Activated T-cell treated with anti-CD3 and anti-CD28 coated beads, Interleukin-2, amount 50 U/mL, for 24 hours (primary cell): ENCODE data around the gene RNF224.
A peak's percentile ranks its signal among the peaks of the same experiment; 100 is the strongest.

ENCODE experiments used
- DNase-seq: peaks from one replicate; pipeline ENCODE4 v3.0.0-alpha.2; 2020
- H3K27ac Mint-ChIP-seq: 2 replicates; pipeline ENCODE4 v1.8.0; 2020; ENCODE audit warnings: mild to moderate bottlenecking, mixed read lengths
- H3K27me3 Mint-ChIP-seq: 2 replicates; pipeline ENCODE4 v1.8.0; 2020; ENCODE audit warnings: mixed read lengths
- H3K36me3 Mint-ChIP-seq: 2 replicates; pipeline ENCODE4 v1.8.0; 2020; ENCODE audit warnings: low read depth, mixed read lengths
- H3K4me1 Mint-ChIP-seq: 2 replicates; pipeline ENCODE4 v1.8.0; 2020; ENCODE audit warnings: low read depth, mixed read lengths
- H3K4me3 Mint-ChIP-seq: 2 replicates; pipeline ENCODE4 v1.8.0; 2020; ENCODE audit warnings: mild to moderate bottlenecking, moderate library complexity, mixed read lengths
- H3K9me3 Mint-ChIP-seq: 2 replicates; pipeline ENCODE4 v1.8.0; 2020; ENCODE audit warnings: mixed read lengths

RNF224 gene

GRCh38 chr9:137269231-137269772, 42.0 kb downstream of the RNF224 start:
- Mint-ChIP-seq H3K36me3 (peaks cover 78% of the 10 kb centered on the region), H3K27ac (no peak overlapping the region), H3K27me3 (no peaks in the 10 kb centered on the region), H3K4me1 (peaks cover 10% of the 10 kb centered on the region), H3K4me3 (no peak overlapping the region), H3K9me3 (no peaks in the 10 kb centered on the region)
- DNase-seq: no peak

GRCh38 chr9:137270929-137271695, 43.8 kb downstream of the RNF224 start:
- Mint-ChIP-seq H3K4me1 (peaks cover 11% of the 10 kb centered on the region), H3K36me3 (peaks cover 66% of the 10 kb centered on the region), H3K9me3 (no peaks in the 10 kb centered on the region), H3K27me3 (no peaks in the 10 kb centered on the region), H3K27ac (peak overlapping the region; percentile 4), H3K4me3 (no peak overlapping the region)
- DNase-seq: peak; percentile 45

DNA sequence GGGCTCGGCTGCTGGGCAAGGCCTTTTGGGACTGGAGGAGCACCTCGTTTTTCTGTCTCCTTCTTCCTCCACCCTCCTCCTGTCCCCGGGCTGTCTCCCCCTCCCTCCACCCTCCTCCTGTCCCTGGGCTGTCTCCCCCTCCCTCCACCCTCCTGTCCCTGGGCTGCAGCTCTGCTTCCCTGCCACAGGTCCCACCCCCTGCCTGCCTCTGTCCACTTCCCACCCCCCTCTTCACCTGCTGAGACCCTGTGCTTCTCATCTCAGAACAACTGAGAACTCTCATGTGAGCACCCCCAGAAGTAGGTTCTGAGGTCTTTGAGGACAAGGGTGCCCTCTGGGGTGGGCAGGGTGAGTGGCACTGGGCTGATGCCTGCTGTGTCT, 44.4 kb downstream of the RNF224 start:
- Mint-ChIP-seq H3K4me1 (peaks cover 13% of the 10 kb centered on the region), H3K4me3 (no peak overlapping the region), H3K9me3 (no peaks in the 10 kb centered on the region), H3K36me3 (peaks cover 63% of the 10 kb centered on the region), H3K27me3 (no peaks in the 10 kb centered on the region), H3K27ac (peak overlapping the region; percentile 6)
- DNase-seq: no peak

DNA sequence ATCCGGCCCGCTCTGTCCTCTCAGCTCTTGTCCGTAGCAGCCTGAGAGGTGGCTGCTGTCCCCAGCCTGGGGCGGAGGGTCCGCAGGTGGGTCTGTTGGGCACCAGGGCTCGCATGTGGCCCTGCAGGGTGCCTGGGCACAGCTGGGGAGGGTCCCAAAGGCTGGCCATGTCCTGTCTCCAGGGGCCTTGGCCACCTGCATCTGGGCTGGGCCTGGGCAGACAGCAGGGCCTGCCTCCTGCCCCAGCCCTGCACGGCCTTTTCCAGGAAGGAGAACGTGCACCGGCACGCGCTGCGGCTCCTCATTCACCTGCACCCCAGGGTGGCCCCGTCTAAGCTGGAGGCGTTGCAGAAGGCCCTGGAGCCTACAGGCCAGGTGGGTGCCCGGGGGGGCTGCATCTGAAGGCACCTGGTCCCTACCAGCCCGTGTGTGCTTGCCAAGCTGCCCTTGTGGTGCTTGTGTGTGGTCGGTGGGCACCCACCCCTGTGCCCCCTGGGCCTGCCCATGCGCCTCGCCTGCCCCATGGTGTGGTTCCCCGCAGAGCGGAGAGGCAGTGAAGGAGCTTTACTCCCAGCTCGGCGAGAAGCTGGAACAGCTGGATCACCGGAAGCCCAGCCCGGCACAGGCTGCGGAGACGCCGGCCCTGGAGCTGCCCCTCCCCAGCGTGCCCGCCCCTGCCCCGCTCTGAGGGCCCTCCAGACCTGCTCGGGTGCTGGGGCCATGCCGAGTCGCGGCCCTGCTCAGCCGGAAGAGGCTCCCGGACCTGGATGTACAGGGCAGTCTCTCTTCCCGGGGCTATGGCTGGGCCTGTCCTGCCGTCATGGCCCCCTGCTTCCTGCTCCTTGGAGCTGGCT, 45.2 kb downstream of the RNF224 start:
- H3K4me3 Mint-ChIP-seq: no peak overlapping the region
- H3K4me1 Mint-ChIP-seq: peaks cover 21% of the 10 kb centered on the region
- H3K27me3 Mint-ChIP-seq: no peaks in the 10 kb centered on the region
- H3K36me3 Mint-ChIP-seq: peaks cover 55% of the 10 kb centered on the region
- DNase-seq: no peak
- peak overlapping the region; percentile 6 for H3K27ac Mint-ChIP-seq
- H3K9me3 Mint-ChIP-seq: no peaks in the 10 kb centered on the region

GRCh38 chr9:137273095-137273490, 45.8 kb downstream of the RNF224 start:
- no peak overlapping the region for H3K4me3 Mint-ChIP-seq
- no peaks in the 10 kb centered on the region for H3K9me3 Mint-ChIP-seq
- H3K27me3 Mint-ChIP-seq: peaks cover 2% of the 10 kb centered on the region
- peaks cover 49% of the 10 kb centered on the region for H3K36me3 Mint-ChIP-seq
- DNase-seq: no peak
- H3K4me1 Mint-ChIP-seq: peaks cover 24% of the 10 kb centered on the region
- no peak overlapping the region for H3K27ac Mint-ChIP-seq

- H3K27ac Mint-ChIP-seq: no peak overlapping the region
Observed at GRCh38 chr9:137273611-137274320, 46.5 kb downstream of the RNF224 start.

GRCh38 chr9:137275203-137275587, 47.9 kb downstream of the RNF224 start:
- no peak overlapping the region for H3K27ac Mint-ChIP-seq

More at GRCh38 chr9:137273611-137274320, 46.5 kb downstream of the RNF224 start:
- no peak for DNase-seq
- no peaks in the 10 kb centered on the region for H3K9me3 Mint-ChIP-seq
- H3K27me3 Mint-ChIP-seq: peaks cover 2% of the 10 kb centered on the region
- H3K4me1 Mint-ChIP-seq: peaks cover 24% of the 10 kb centered on the region
- H3K4me3 Mint-ChIP-seq: no peak overlapping the region
- H3K36me3 Mint-ChIP-seq: peaks cover 42% of the 10 kb centered on the region

GRCh38 chr9:137275588-137276472, 48.5 kb downstream of the RNF224 start:
- H3K4me1 Mint-ChIP-seq: peaks cover 21% of the 10 kb centered on the region
- H3K36me3 Mint-ChIP-seq: peaks cover 26% of the 10 kb centered on the region
- no peak overlapping the region for H3K4me3 Mint-ChIP-seq
- DNase-seq: no peak
- no peaks in the 10 kb centered on the region for H3K9me3 Mint-ChIP-seq
- H3K27me3 Mint-ChIP-seq: peaks cover 9% of the 10 kb centered on the region
- no peak overlapping the region for H3K27ac Mint-ChIP-seq

More at GRCh38 chr9:137275203-137275587, 47.9 kb downstream of the RNF224 start:
- no peak overlapping the region for H3K4me3 Mint-ChIP-seq
- no peaks in the 10 kb centered on the region for H3K9me3 Mint-ChIP-seq
- peaks cover 8% of the 10 kb centered on the region for H3K27me3 Mint-ChIP-seq
- H3K36me3 Mint-ChIP-seq: peaks cover 28% of the 10 kb centered on the region
- peaks cover 22% of the 10 kb centered on the region for H3K4me1 Mint-ChIP-seq
- DNase-seq: no peak

GRCh38 chr9:137276473-137277328, 49.4 kb downstream of the RNF224 start:
- DNase-seq: no peak
- Mint-ChIP-seq H3K4me3 (peak overlapping the region; percentile 81), H3K9me3 (no peaks in the 10 kb centered on the region), H3K27ac (peak overlapping the region; percentile 55), H3K27me3 (peaks cover 9% of the 10 kb centered on the region), H3K4me1 (peaks cover 14% of the 10 kb centered on the region), H3K36me3 (peaks cover 18% of the 10 kb centered on the region)

- Mint-ChIP-seq H3K9me3 (no peaks in the 10 kb centered on the region), H3K36me3 (peaks cover 14% of the 10 kb centered on the region), H3K4me1 (peaks cover 14% of the 10 kb centered on the region), H3K4me3 (peak within 1 kb of the TSS; percentile 81), H3K27ac (peak within 1 kb of the TSS; percentile 55), H3K27me3 (peaks cover 10% of the 10 kb centered on the region)
- no peak for DNase-seq
Observed at GRCh38 chr9:137277329-137278041, 50.2 kb downstream of the RNF224 start, which contains the start of gene TOR4A. TOR4A (plus strand) TSS chr9:137277726; CDS start chr9:137278690, 964 bp downstream.

- Mint-ChIP-seq H3K27me3 (peaks cover 16% of the 10 kb centered on the region), H3K4me3 (peak overlapping the region; percentile 81), H3K9me3 (no peaks in the 10 kb centered on the region), H3K36me3 (peaks cover 11% of the 10 kb centered on the region), H3K4me1 (peaks cover 14% of the 10 kb centered on the region), H3K27ac (peak overlapping the region; percentile 40)
- DNase-seq: no peak
Observed at GRCh38 chr9:137278061-137278701, 50.9 kb downstream of the RNF224 start.
